Uterus (tissue), 4 donors: ENCODE measurements around the gene EMILIN1. TPM values are rescaled to one million over a fixed set of nuclear protein-coding genes. Genes with fewer than 3 reads are reported as not detected.

Experiments used
- DNase-seq, 2 donors: peaks; one replicate each; pipeline ENCODE4 v3.0.0-alpha.2; 2019 to 2020
- H3K27ac ChIP-seq, 2 donors: fragments of 200-600 bp; sonication (generic); 1 replicate in 1 of 2; 2 replicates in 1 of 2; pipeline ENCODE4 v1.5.1; 2016 to 2018
- H3K27me3 ChIP-seq, 2 donors: fragments of 200-600 bp; sonication (generic); one replicate each; pipeline ENCODE4 v1.5.1; 2018 to 2019; ENCODE audit warnings: control low read depth in 1 of 2
- H3K36me3 ChIP-seq, 2 donors: fragments of 200-600 bp; sonication (generic); one replicate each; pipeline ENCODE4 v1.5.1; 2019; ENCODE audit warnings: control low read depth in 1 of 2
- H3K4me1 ChIP-seq, 2 donors: fragments of 200-600 bp; sonication (generic); one replicate each; pipeline ENCODE4 v1.5.1; 2018 to 2019; ENCODE audit warnings: control low read depth in 1 of 2
- H3K4me3 ChIP-seq, 2 donors: fragments of 200-600 bp; sonication (generic); 1 replicate in 1 of 2; 2 replicates in 1 of 2; pipeline ENCODE4 v1.5.1; 2018 to 2019; ENCODE audit warnings: mild to moderate bottlenecking in 1 of 2
- H3K9me3 ChIP-seq, 2 donors: fragments of 200-600 bp; sonication (generic); one replicate each; pipeline ENCODE4 v1.5.1; 2019; ENCODE audit warnings: control low read depth in 1 of 2
- POLR2A ChIP-seq, 2 donors: fragments of 450-650 bp; IDR thresholded peaks; one replicate each; pipeline ENCODE4 v1.6.1; 2016; ENCODE audit warnings: antibody characterized with exemption in 2 of 2, mild to moderate bottlenecking in 1 of 2, moderate library complexity in 1 of 2
- intact Hi-C: fragments of 100-400 bp; cut with DNase I; formaldehyde crosslinking; loops from one replicate; pipeline ENCODE4 v1.15.1; 2023; ENCODE audit warnings: low total_unique reads
- total RNA-seq, 4 donors: library from RNA; depleted of rRNA in 3 of 4; stranded (reverse); fragments of >200 nt in 3 of 4; gene quantifications; one replicate each; pipeline versions ENCODE4 v1.1.0 to v1.2.4, GENCODE V29; 2014 to 2023
- TF ChIP-seq, protein P1 (sequence below), 4 experiments: fragments of 200-600 bp in 2 of 4; fragments of 450-650 bp in 2 of 4; sonication (generic) in 2 of 4; IDR thresholded peaks; one replicate each; pipeline ENCODE4 v1.5.1; 2016 to 2019; ENCODE audit warnings: antibody characterized with exemption in 4 of 4, mild to moderate bottlenecking in 2 of 4, moderate library complexity in 1 of 4
- donor health status: DM: yes; HTN: yes; CAD: no.

Gene EMILIN1
- total RNA-seq, 4 donors from 2014 or later = 107 to 377 (median 224) TPM

DNA sequence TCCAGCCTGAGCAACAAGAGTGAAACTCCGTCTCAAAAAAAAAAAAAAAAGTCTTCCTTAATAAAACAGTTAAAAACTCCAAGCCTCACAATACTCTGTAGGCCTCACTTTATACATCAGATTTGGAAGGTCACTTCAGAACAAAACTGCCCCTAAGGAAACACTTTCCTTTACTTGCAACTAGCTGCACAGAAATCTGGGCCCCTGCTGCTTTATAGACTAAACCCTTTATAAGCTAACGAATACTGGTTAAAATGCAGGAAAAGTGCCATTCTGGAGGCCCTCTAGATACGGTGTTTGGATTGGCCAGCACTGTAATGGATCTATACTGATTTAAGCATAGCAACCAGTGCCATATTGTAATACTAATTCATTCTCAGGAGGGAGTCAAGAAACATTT lies 46.7 kb downstream of the EMILIN1 start:
- no peaks in the 10 kb centered on the region for H3K4me1 ChIP-seq
- no peak overlapping the region for H3K4me3 ChIP-seq
- no peaks in the 10 kb centered on the region for H3K36me3 ChIP-seq
- no peak overlapping the region for H3K27ac ChIP-seq
- TF ChIP-seq, protein P1, sequence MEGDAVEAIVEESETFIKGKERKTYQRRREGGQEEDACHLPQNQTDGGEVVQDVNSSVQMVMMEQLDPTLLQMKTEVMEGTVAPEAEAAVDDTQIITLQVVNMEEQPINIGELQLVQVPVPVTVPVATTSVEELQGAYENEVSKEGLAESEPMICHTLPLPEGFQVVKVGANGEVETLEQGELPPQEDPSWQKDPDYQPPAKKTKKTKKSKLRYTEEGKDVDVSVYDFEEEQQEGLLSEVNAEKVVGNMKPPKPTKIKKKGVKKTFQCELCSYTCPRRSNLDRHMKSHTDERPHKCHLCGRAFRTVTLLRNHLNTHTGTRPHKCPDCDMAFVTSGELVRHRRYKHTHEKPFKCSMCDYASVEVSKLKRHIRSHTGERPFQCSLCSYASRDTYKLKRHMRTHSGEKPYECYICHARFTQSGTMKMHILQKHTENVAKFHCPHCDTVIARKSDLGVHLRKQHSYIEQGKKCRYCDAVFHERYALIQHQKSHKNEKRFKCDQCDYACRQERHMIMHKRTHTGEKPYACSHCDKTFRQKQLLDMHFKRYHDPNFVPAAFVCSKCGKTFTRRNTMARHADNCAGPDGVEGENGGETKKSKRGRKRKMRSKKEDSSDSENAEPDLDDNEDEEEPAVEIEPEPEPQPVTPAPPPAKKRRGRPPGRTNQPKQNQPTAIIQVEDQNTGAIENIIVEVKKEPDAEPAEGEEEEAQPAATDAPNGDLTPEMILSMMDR (IDR thresholded peaks at IDR 0.05) = no peak
- no peak for TF ChIP-seq POLR2A (IDR thresholded peaks at IDR 0.05)
- H3K9me3 ChIP-seq = no peaks in the 10 kb centered on the region
- intact Hi-C loops = no loop called here
- DNase-seq = no peak
- H3K27me3 ChIP-seq = no peaks in the 10 kb centered on the region

DNA sequence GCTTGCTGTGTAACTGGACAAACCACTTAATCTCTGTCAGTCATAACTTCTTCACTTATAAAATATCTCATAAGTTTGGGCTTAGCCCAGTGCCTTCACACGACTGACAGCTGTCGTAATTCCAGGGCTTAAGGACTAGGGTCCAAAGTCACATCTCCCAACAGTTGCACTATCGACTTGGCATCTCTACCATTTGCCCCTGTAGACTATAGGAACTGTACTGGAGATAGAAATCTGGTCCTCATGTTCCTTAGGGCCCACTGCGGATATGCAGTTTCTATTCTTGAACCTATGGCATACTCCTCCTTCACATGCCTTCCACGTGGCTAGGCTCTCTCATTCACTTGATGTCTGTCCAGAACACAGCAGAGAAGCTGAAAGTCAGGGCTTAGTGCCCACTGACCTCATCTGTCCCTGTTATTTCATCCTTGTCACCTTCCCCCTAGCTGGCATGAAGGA lies 47.9 kb downstream of the EMILIN1 start:
- Histone ChIP-seq H3K4me3 (no peak overlapping the region), H3K27ac (no peak overlapping the region), H3K27me3 (no peaks in the 10 kb centered on the region), H3K36me3 (no peaks in the 10 kb centered on the region), H3K4me1 (no peaks in the 10 kb centered on the region), H3K9me3 (no peaks in the 10 kb centered on the region)
- no peak for DNase-seq
- intact Hi-C loops = no loop called here
- TF ChIP-seq, protein P1 (IDR thresholded peaks at IDR 0.05) = no peak
- no peak for TF ChIP-seq POLR2A (IDR thresholded peaks at IDR 0.05)

DNA sequence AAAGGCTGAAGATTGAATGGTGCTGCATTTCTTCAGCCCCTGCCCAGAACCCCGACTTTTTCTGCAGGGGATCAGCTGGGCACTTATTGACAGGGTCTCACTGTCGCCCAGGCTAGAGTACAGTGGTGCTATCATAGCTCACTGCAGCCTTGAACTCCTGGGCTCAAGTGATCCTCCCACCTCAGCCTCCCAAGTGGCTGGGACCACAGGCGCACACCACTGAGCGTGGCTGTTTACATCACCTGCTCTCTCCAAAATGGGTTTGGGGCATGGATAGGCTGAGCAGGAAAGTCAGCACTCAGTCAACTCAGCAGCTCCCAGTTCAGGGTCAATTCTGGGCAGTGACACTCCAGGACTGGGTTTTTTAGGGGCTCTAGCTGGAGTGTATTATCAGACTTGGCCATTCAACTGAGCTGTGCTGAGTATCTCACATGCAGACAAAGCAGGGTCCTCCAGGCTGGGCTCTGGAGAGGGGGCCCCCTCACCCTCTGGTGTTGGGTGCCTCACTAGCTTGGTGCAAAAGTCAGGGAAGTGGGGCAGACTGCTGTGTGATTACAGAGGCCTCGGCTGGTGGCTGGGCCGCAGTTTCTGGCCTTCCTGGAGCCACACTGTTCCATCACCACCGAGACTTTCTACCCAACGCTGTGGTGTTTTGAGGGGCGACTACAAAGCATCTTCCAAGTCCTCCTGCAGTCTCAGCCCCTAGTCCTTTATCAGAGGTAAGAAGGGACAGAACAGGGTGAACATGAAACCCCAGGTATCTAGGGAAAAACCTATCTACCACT lies 49.7 kb downstream of the EMILIN1 start:
- H3K36me3 ChIP-seq = no peaks in the 10 kb centered on the region
- intact Hi-C loops = no loop called here
- no peak overlapping the region for H3K27ac ChIP-seq
- peaks cover 0 to 5% of the 10 kb centered on the region in 2 donors for H3K4me1 ChIP-seq
- H3K4me3 ChIP-seq = no peak overlapping the region
- no peaks in the 10 kb centered on the region for H3K27me3 ChIP-seq
- DNase-seq = no peak
- TF ChIP-seq, protein P1 (IDR thresholded peaks at IDR 0.05) = no peak
- TF ChIP-seq POLR2A (IDR thresholded peaks at IDR 0.05) = no peak
- H3K9me3 ChIP-seq = no peaks in the 10 kb centered on the region

DNA sequence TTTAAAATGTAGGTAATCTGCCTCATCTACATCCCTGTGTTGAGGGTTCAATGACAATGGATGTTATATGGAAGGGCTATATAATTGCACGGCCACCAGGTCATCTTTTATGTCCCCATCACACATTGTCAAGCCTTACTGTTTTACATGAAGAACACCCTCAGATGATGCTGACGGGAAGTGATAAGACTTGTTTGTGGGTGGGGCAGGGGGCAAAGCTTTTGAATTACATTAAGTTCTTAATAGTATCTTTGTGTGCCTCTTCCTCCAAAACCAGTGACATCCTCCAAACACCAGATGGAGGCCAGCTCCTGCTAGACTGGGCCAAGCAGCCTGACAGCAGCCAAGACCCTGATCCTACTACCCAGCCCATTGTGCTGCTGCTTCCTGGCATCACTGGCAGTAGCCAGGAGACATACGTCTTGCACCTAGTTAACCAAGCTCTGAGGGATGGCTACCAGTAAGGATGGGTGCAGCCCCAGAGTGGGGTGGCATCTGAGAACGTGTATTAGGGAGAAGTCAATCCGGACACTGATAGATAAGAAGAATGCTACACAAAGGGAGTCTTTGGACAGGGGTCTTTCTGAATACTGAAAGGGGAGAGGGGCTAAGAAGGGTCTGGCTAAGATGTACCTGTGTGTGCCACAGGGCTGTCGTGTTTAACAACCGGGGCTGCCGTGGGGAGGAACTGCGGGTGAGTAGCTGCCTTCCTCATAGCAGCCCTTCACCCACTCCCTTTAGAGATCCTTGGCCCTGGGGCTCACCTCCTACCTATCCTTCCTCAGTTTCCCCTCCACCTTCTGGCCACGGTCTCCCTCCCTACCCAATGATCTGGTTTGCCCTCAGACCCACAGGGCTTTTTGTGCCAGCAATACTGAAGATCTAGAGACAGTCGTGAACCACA lies 50.5 kb downstream of the EMILIN1 start:
- Histone ChIP-seq H3K27me3 (no peaks in the 10 kb centered on the region), H3K36me3 (no peaks in the 10 kb centered on the region), H3K4me1 (peaks cover 0 to 12% of the 10 kb centered on the region in 2 donors), H3K9me3 (no peaks in the 10 kb centered on the region), H3K27ac (no peak overlapping the region), H3K4me3 (no peak overlapping the region)
- no peak for DNase-seq
- no peak for TF ChIP-seq POLR2A (IDR thresholded peaks at IDR 0.05)
- TF ChIP-seq, protein P1 (IDR thresholded peaks at IDR 0.05) = no peak
- intact Hi-C loops = no loop called here

DNA sequence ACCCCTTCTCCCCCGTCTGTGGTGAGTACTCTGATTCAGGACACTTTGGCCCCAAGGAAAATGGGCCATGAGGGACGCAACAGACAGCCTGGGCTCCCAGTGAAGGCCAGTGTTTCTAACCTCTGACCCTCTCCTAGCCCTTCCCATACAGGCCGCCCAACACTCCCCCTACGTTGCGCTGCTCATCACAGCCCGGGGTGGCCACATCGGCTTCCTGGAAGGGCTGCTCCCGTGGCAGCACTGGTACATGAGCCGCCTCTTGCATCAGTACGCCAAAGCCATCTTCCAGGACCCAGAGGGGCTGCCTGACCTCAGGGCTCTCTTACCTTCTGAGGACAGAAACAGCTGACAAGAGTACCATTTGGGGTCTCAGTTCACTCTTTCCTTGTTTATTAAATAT lies 52.0 kb downstream of the EMILIN1 start:
- Histone ChIP-seq H3K36me3 (no peaks in the 10 kb centered on the region), H3K27me3 (no peaks in the 10 kb centered on the region), H3K9me3 (no peaks in the 10 kb centered on the region), H3K27ac (no peak overlapping the region), H3K4me3 (no peak overlapping the region), H3K4me1 (peaks cover 0 to 12% of the 10 kb centered on the region in 2 donors)
- intact Hi-C loops = loop anchor here (10.0 kb wide), 1 partner anchor 64 kb away; no protein-coding TSS in a partner anchor
- no peak for TF ChIP-seq POLR2A (IDR thresholded peaks at IDR 0.05)
- no peak for DNase-seq
